ENCODE results near the gene KIAA1671.

DNA sequence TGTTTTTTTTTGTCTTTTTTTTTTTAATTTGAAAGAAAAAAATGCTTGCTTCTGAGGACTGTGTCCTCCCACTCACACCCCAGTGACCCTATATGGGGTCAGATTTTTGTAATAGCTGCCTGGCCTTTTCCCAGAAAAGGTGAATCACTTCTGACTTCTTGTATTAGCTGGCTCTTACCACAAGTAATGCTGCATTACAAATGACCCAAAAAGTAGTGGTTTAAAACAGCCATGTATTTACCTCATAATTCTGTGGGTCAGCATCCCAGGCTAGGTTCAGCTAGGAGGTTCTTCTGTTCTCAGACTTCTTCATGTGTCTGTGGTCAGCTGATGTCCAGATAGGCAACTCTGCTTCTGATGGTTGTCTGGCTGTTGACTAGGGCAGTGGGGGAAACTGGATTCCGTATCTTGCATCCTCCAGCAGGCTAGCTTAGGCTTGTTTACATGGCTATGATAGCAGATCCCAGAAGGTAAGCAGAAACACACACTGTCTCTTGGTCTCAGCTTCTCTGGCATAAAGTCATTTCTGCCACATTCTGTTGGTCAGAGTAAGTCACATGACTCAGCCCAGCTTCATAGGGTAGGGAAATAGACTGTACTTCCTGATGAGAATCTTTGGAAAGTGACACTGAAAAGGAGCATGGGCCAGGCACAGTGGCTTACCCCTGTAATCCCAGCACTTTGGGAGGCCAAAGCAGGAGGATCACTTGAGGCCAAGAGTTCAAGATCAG, 25.5 kb upstream of the KIAA1671 start:
- TF ChIP-seq, protein P1, sequence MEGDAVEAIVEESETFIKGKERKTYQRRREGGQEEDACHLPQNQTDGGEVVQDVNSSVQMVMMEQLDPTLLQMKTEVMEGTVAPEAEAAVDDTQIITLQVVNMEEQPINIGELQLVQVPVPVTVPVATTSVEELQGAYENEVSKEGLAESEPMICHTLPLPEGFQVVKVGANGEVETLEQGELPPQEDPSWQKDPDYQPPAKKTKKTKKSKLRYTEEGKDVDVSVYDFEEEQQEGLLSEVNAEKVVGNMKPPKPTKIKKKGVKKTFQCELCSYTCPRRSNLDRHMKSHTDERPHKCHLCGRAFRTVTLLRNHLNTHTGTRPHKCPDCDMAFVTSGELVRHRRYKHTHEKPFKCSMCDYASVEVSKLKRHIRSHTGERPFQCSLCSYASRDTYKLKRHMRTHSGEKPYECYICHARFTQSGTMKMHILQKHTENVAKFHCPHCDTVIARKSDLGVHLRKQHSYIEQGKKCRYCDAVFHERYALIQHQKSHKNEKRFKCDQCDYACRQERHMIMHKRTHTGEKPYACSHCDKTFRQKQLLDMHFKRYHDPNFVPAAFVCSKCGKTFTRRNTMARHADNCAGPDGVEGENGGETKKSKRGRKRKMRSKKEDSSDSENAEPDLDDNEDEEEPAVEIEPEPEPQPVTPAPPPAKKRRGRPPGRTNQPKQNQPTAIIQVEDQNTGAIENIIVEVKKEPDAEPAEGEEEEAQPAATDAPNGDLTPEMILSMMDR (conservative IDR thresholded peaks at IDR 0.05; ENCODE audit: low read length), result no peak
- TF ChIP-seq EZH2phosphoT487 (IDR thresholded peaks at IDR 0.05; ENCODE audit: borderline replicate concordance), result no peak

Data from Loucy (cell line).